Sigmoid colon (tissue), 3 donors: ENCODE data around the gene CEP95.

Experiments used
- CTCF ChIP-seq, 4 experiments: fragments of 450-650 bp in 3 of 4; fragments of 200-600 bp in 1 of 4; IDR thresholded peaks; one replicate each; pipeline ENCODE4 v1.5.1; 2016 to 2019; ENCODE audit warnings: antibody characterized with exemption in 4 of 4, mild to moderate bottlenecking in 3 of 4, moderate library complexity in 2 of 4
- POLR2A ChIP-seq, 2 donors: fragments of 450-650 bp; IDR thresholded peaks; one replicate each; pipeline ENCODE4 v1.6.1; 2016; ENCODE audit warnings: antibody characterized with exemption in 2 of 2, mild to moderate bottlenecking in 2 of 2, moderate library complexity in 2 of 2

- TF ChIP-seq POLR2A (IDR thresholded peaks at IDR 0.05) = no peak
- TF ChIP-seq CTCF (IDR thresholded peaks at IDR 0.05) = no peak
These were observed 47.5 kb upstream of the CEP95 start for GRCh38 chr17:64459284-64459747.
